Activated naive CD8-positive, alpha-beta T cell treated with anti-CD3 and anti-CD28 coated beads, Interleukin-2, amount 50 U/mL, for 24 hours (primary cell): Measurements from ENCODE around the gene SYT1.
"Not testable (repeated sequence)": the region's sequence is repeated elsewhere in the genome, so short reads cannot be mapped to it uniquely, and the experiment has no call there.

Experiments
- ATAC-seq: fragments of 150-1000 bp; cut with Tn5 transposase; one replicate; pipeline ENCODE4 v1.10.0; 2021
- DNase-seq: peaks from one replicate; pipeline ENCODE4 v3.0.0; 2021
- H3K27ac Mint-ChIP-seq: one replicate; pipeline ENCODE4 v1.8.0; 2021; ENCODE audit warnings: mild to moderate bottlenecking, mixed read lengths
- H3K27me3 Mint-ChIP-seq: one replicate; pipeline ENCODE4 v1.8.0; 2021; ENCODE audit warnings: mixed read lengths
- H3K36me3 Mint-ChIP-seq: one replicate; pipeline ENCODE4 v1.8.0; 2021; ENCODE audit warnings: low read depth, mixed read lengths
- H3K4me1 Mint-ChIP-seq: one replicate; pipeline ENCODE4 v1.8.0; 2021; ENCODE audit warnings: mixed read lengths
- H3K4me3 Mint-ChIP-seq: one replicate; pipeline ENCODE4 v1.8.0; 2021; ENCODE audit warnings: mild to moderate bottlenecking, moderate library complexity, mixed read lengths
- H3K9me3 Mint-ChIP-seq: one replicate; pipeline ENCODE4 v1.8.0; 2021; ENCODE audit warnings: mixed read lengths

SYT1 gene

DNA sequence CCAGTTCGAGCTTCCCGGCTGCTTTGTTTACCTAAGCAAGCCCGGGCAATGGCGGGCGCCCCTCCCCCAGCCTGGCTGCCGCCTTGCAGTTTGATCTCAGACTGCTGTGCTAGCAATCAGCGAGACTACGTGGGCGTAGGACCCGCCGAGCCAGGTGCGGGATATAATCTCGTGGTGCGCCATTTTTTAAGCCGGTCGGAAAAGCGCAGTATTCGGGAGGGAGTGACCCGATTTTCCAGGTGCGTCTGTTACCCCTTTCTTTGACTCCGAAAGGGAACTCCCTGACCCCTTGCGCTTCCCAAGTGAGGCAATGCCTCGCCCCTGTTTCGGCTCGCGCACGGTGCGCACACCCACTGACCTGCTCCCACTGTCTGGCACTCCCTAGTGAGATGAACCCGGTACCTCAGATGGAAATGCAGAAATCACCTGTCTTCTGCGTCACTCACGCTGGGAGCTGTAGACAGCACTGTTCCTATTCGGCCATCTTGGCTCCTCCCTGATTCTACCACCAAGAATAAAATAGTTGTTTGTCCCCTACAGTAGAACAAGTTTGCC is 180.7 kb downstream of the SYT1 start:
- DNase-seq, H3K4me3 Mint-ChIP-seq, H3K4me1 Mint-ChIP-seq, H3K27me3 Mint-ChIP-seq, ATAC-seq, H3K36me3 Mint-ChIP-seq, H3K27ac Mint-ChIP-seq, H3K9me3 Mint-ChIP-seq: not testable (repeated sequence)

DNA sequence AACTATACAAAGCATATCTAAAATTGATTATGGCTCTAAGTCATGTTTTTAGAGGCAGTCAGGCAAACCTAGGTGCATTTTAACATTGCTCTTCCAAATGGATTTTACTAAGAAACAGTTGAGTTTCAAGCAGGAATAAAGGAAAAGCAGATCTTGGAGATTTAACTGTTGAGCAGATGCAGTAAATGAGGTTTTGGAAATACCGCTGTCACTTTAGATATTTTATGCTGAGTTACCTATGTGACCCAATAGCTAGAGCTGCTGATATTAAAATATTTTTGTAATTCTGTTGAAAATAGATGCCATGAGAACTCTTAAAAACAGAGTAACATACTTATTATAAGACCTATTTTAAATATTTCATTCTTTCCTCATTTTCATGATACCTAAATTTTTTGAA is 181.4 kb downstream of the SYT1 start:
- Mint-ChIP-seq H3K4me3 (no peak overlapping the region), H3K27me3 (no peaks in the 10 kb centered on the region), H3K36me3 (no peaks in the 10 kb centered on the region), H3K27ac (no peak overlapping the region), H3K9me3 (no peaks in the 10 kb centered on the region), H3K4me1 (no peaks in the 10 kb centered on the region)
- ATAC-seq (no peak), DNase-seq (no peak)

DNA sequence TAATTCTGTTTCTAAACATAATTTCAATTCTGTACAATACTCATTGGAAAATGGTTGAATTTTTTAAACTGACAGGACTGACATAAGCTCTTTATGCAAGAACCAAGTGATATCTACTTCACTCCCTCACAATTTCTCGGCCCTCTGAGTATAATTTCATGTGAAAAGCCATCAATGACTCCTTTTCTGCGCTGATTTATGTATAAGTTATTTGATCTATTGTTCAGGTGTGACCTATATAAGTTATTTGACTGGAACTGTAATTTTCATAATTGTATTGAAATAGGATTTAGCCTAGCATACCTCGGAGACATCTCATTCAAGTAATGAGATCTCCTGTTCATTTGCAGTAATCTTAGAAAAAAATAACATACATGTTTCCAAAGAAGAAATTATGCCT is 184.4 kb downstream of the SYT1 start:
- no peaks in the 10 kb centered on the region for H3K36me3 Mint-ChIP-seq
- H3K9me3 Mint-ChIP-seq = no peaks in the 10 kb centered on the region
- H3K4me1 Mint-ChIP-seq = no peaks in the 10 kb centered on the region
- H3K27me3 Mint-ChIP-seq = no peaks in the 10 kb centered on the region
- H3K4me3 Mint-ChIP-seq = no peak overlapping the region
- H3K27ac Mint-ChIP-seq = no peak overlapping the region
- DNase-seq (no peak), ATAC-seq (no peak)

DNA sequence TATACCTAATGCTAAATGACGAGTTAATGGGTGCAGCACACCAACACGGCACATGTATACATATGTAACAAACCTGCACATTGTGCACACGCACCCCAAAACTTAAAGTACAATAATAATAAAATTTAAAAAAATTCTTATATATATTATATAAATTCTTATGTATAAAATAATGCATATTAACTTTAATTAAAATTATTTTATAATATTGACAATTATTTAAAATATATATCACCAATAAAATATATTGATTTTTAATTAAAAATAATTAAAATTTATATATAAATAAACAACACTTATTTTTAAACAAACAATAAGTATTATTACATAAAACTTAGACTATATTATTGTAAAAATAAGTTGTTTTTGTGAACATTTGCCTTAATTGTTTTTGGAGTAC is 188.8 kb downstream of the SYT1 start:
- Mint-ChIP-seq H3K36me3 (no peaks in the 10 kb centered on the region), H3K27ac (no peak overlapping the region), H3K27me3 (no peaks in the 10 kb centered on the region), H3K4me1 (no peaks in the 10 kb centered on the region), H3K9me3 (no peaks in the 10 kb centered on the region), H3K4me3 (no peak overlapping the region)
- DNase-seq (no peak), ATAC-seq (no peak)

- H3K27me3 Mint-ChIP-seq = no peaks in the 10 kb centered on the region
- no peak overlapping the region for H3K27ac Mint-ChIP-seq
- no peaks in the 10 kb centered on the region for H3K4me1 Mint-ChIP-seq
- H3K4me3 Mint-ChIP-seq = no peak overlapping the region
- H3K9me3 Mint-ChIP-seq = no peaks in the 10 kb centered on the region
- ATAC-seq = no peak
- no peak for DNase-seq
- no peaks in the 10 kb centered on the region for H3K36me3 Mint-ChIP-seq
Measured at GRCh38 chr12:79055926-79056674, 191.5 kb downstream of the SYT1 start.

DNA sequence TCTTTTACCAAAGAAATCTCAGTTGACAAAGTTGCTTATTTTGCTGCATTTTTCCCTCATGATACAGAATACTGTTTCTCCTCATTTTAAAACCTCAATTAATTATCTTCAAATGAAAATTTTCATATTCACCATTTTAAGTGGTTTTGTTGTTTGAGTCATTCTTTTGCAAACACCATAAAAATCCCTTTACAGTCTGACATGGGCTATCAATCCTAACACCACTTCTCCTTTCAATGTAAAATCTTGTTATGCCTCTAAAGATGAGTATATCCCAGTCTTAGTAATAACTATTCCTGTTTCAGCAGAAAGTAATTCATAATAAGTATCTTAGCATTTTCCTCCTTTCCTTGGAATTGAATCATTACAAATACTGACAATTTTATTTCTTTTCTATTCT is 192.2 kb downstream of the SYT1 start:
- no peak overlapping the region for H3K27ac Mint-ChIP-seq
- no peaks in the 10 kb centered on the region for H3K4me1 Mint-ChIP-seq
- no peaks in the 10 kb centered on the region for H3K36me3 Mint-ChIP-seq
- DNase-seq (no peak), ATAC-seq (no peak)
- H3K4me3 Mint-ChIP-seq = no peak overlapping the region
- no peaks in the 10 kb centered on the region for H3K27me3 Mint-ChIP-seq
- no peaks in the 10 kb centered on the region for H3K9me3 Mint-ChIP-seq

- Mint-ChIP-seq H3K9me3 (no peaks in the 10 kb centered on the region), H3K27me3 (no peaks in the 10 kb centered on the region), H3K4me1 (no peaks in the 10 kb centered on the region), H3K36me3 (no peaks in the 10 kb centered on the region), H3K4me3 (no peak overlapping the region), H3K27ac (no peak overlapping the region)
- DNase-seq (no peak), ATAC-seq (no peak)
Measured at GRCh38 chr12:79057540-79057939, 193.0 kb downstream of the SYT1 start.

DNA sequence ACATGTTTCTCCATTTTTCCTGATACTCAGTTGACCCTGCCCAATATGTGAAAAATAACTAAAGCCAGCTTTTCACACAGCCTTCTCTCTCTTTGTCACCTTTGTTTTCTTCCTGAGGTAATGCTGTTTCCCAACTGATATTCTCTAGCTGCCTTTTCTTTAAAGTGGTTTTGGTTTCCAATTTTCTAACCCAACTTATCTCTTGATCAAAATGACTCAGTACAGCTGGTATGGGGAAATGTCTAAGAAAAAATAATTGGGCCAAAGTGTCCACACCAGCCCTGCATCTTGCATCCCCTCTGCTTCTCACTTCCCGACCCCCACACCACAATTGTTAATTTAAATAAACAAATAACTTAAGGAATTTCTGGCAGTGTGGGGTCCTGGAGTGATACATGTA is 193.8 kb downstream of the SYT1 start:
- no peaks in the 10 kb centered on the region for H3K36me3 Mint-ChIP-seq
- H3K9me3 Mint-ChIP-seq = no peaks in the 10 kb centered on the region
- H3K27me3 Mint-ChIP-seq = no peaks in the 10 kb centered on the region
- H3K4me1 Mint-ChIP-seq = no peaks in the 10 kb centered on the region
- no peak overlapping the region for H3K4me3 Mint-ChIP-seq
- DNase-seq (no peak), ATAC-seq (no peak)
- no peak overlapping the region for H3K27ac Mint-ChIP-seq

- DNase-seq (no peak), ATAC-seq (no peak)
- no peaks in the 10 kb centered on the region for H3K36me3 Mint-ChIP-seq
- no peaks in the 10 kb centered on the region for H3K4me1 Mint-ChIP-seq
- no peak overlapping the region for H3K27ac Mint-ChIP-seq
- H3K9me3 Mint-ChIP-seq = no peaks in the 10 kb centered on the region
- no peaks in the 10 kb centered on the region for H3K27me3 Mint-ChIP-seq
- H3K4me3 Mint-ChIP-seq = no peak overlapping the region
Measured at GRCh38 chr12:79059557-79059956, 195.0 kb downstream of the SYT1 start.

GRCh38 chr12:79063258-79063657 is 198.7 kb downstream of the SYT1 start:
- Mint-ChIP-seq H3K27me3 (no peaks in the 10 kb centered on the region), H3K9me3 (no peaks in the 10 kb centered on the region), H3K36me3 (no peaks in the 10 kb centered on the region), H3K4me3 (no peak overlapping the region), H3K4me1 (no peaks in the 10 kb centered on the region), H3K27ac (no peak overlapping the region)
- DNase-seq = no peak
- no peak for ATAC-seq

DNA sequence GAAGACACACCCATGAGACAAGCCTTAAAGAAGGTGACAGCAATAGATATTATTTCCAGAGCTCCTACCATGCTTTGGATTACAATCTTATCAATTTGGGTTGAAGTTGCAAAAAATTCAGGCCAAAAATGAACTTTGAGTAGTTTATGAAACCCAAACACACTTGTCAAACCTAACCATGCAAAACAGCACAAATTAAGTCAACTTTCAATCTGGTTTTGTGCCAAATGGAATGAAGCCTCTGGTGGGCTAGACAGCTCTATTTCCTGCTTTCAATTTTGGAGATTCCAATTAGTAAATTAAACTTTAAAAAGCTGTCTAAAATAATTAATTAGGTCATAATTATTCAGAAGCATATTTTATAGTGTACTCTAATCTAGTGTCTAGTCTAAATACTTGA is 203.4 kb downstream of the SYT1 start:
- no peaks in the 10 kb centered on the region for H3K36me3 Mint-ChIP-seq
- no peaks in the 10 kb centered on the region for H3K4me1 Mint-ChIP-seq
- H3K4me3 Mint-ChIP-seq = no peak overlapping the region
- no peak overlapping the region for H3K27ac Mint-ChIP-seq
- H3K9me3 Mint-ChIP-seq = no peaks in the 10 kb centered on the region
- DNase-seq (no peak), ATAC-seq (no peak)
- H3K27me3 Mint-ChIP-seq = no peaks in the 10 kb centered on the region

DNA sequence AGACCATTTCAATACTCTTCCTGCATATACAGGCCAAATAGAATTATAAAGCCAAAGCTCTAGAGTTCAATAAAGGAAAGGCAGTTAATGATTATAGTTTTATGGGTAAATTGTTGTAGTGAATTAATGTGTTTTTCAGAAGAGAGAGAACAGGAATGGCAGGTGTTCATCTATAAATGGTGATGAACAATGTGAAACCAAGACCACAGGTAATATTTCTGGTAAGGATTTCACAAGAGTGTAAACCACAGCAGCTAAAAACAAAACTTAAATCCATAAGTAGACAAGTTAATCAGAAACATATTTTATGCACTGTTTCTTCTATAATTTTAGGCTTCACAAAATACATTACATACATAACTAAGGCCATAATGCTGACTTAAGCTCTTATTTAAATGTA is 204.4 kb downstream of the SYT1 start:
- H3K4me3 Mint-ChIP-seq = no peak overlapping the region

GRCh38 chr12:79071498-79071897 is 206.9 kb downstream of the SYT1 start:
- H3K27ac Mint-ChIP-seq = no peak overlapping the region
- no peaks in the 10 kb centered on the region for H3K9me3 Mint-ChIP-seq
- no peaks in the 10 kb centered on the region for H3K36me3 Mint-ChIP-seq
- ATAC-seq (no peak), DNase-seq (no peak)
- no peaks in the 10 kb centered on the region for H3K27me3 Mint-ChIP-seq
- no peak overlapping the region for H3K4me3 Mint-ChIP-seq
- H3K4me1 Mint-ChIP-seq = no peaks in the 10 kb centered on the region

More for the DNA sequence above, 204.4 kb downstream of the SYT1 start:
- H3K36me3 Mint-ChIP-seq = no peaks in the 10 kb centered on the region
- H3K27me3 Mint-ChIP-seq = no peaks in the 10 kb centered on the region
- no peaks in the 10 kb centered on the region for H3K9me3 Mint-ChIP-seq
- no peak for ATAC-seq
- no peak for DNase-seq
- no peak overlapping the region for H3K27ac Mint-ChIP-seq
- H3K4me1 Mint-ChIP-seq = no peaks in the 10 kb centered on the region

DNA sequence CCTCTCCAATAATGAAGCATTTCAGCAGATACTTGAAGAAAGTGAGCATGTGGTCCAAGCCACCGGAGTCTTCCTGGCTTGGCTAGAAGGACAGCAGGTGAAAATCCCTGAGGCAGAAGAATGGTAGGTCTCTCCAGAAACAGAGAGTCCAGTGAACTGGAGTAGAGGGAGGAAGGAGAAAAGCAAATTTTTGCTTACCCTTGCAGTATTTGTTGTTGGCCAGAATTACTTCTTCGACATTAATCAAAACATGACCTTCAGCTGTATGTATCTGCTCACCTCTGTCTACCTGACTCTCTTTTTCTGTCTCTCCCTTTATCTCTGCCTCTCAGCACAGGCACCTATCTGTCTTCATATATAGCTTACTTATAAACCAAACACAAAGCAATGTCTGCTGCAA is 208.9 kb downstream of the SYT1 start:
- Mint-ChIP-seq H3K4me1 (no peaks in the 10 kb centered on the region), H3K4me3 (no peak overlapping the region), H3K9me3 (no peaks in the 10 kb centered on the region), H3K27ac (no peak overlapping the region), H3K36me3 (no peaks in the 10 kb centered on the region), H3K27me3 (no peaks in the 10 kb centered on the region)
- no peak for DNase-seq
- ATAC-seq = no peak

DNA sequence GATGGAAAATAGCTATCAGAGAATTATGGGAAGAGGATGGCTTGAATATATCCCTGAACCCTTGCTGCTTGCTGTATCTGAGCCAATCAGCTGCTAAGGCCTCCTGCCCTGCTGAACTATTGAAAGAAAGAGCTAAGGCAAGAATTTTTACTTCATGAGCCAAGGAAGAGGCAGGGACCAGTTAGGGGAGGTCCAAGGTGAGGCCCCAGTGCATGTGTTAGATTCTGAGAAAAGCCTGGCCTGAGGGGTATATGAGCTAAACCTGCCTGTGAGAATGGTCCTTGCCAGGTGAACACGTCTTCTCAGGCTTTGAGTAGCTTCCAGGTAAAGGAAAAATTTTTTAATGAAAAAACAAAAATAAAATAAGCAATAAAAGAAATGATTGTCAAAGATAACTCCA is 218.0 kb downstream of the SYT1 start:
- no peak for DNase-seq
- Mint-ChIP-seq H3K27ac (no peak overlapping the region), H3K9me3 (no peaks in the 10 kb centered on the region), H3K36me3 (no peaks in the 10 kb centered on the region), H3K4me1 (no peaks in the 10 kb centered on the region), H3K4me3 (no peak overlapping the region), H3K27me3 (no peaks in the 10 kb centered on the region)
- no peak for ATAC-seq

DNA sequence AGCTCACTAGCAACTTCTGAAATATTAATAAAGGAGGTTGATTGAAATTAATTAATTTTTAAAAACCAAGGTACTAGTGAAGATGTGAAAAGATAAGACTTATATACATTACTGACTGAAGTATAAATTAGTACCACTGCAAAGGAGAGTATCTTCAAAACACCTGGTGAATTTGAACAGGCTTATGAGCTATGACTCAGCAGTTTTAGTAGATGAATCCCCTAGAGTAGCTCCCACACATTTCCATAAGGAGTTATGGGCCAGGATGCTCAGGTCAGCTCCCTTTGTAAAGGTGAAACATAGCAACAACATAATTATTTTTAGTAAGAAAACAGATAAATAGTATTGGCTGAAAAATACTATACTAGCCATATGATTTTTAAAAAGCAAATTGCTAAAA is 218.6 kb downstream of the SYT1 start:
- no peaks in the 10 kb centered on the region for H3K27me3 Mint-ChIP-seq
- no peaks in the 10 kb centered on the region for H3K36me3 Mint-ChIP-seq
- H3K4me3 Mint-ChIP-seq = no peak overlapping the region
- ATAC-seq (no peak), DNase-seq (no peak)
- H3K27ac Mint-ChIP-seq = no peak overlapping the region
- H3K4me1 Mint-ChIP-seq = no peaks in the 10 kb centered on the region
- no peaks in the 10 kb centered on the region for H3K9me3 Mint-ChIP-seq
